Common myeloid progenitor, CD34-positive (primary cell): ENCODE data around the gene DCLK1.
A peak's percentile ranks its signal among the peaks of the same experiment; 100 is the strongest.

Source experiments
- CTCF ChIA-PET: fragments of 350-600 bp; sonication (Branson Sonifier 250); formaldehyde crosslinking; loops from one replicate; lab custom pipeline; 2021; ENCODE audit warnings: antibody characterized with exemption; lab: Charles Lee
- POLR2A ChIA-PET: fragments of 350-600 bp; sonication (Branson Sonifier 250); formaldehyde crosslinking; loops from one replicate; lab custom pipeline; 2021; ENCODE audit warnings: antibody characterized with exemption; lab: Charles Lee
- DNase-seq, 3 donors: peaks; one replicate each; pipeline versions ENCODE4 v3.0.0 to v3.0.0-alpha.2; 2013
- H3K27ac ChIP-seq, 2 experiments: 1 replicate in 1 of 2; 2 replicates in 1 of 2; pipeline ENCODE4 v1.7.0; 2013; ENCODE audit warnings: inconsistent platforms in 2 of 2, low read length in 2 of 2, mild to moderate bottlenecking in 2 of 2, low read depth in 1 of 2, moderate library complexity in 1 of 2; ENCODE audit not compliant: severe bottlenecking in 2 of 2, insufficient read depth in 1 of 2, poor library complexity in 1 of 2
- H3K27me3 ChIP-seq, 5 experiments: replicated peaks in 2 of 5; 1 replicate in 3 of 5; 2 replicates in 2 of 5; pipeline versions ENCODE4 v1.6.1 to v1.7.0; 2013; ENCODE audit warnings: low read length in 4 of 5, mild to moderate bottlenecking in 2 of 5, moderate library complexity in 2 of 5, inconsistent platforms in 1 of 5; ENCODE audit not compliant: insufficient read depth in 5 of 5, control insufficient read depth in 4 of 5
- H3K36me3 ChIP-seq, 4 experiments: 1 replicate in 2 of 4; 2 replicates in 2 of 4; pipeline versions ENCODE4 v1.6.1 to v1.7.0; 2013; ENCODE audit warnings: low read length in 3 of 4, control low read depth in 1 of 4, mild to moderate bottlenecking in 1 of 4; ENCODE audit not compliant: control insufficient read depth in 4 of 4, insufficient read depth in 4 of 4
- H3K4me1 ChIP-seq, 4 experiments: 1 replicate in 3 of 4; 2 replicates in 1 of 4; pipeline versions ENCODE4 v1.6.1 to v1.7.1; 2013; ENCODE audit warnings: low read length in 3 of 4, mild to moderate bottlenecking in 3 of 4, control low read depth in 1 of 4, inconsistent platforms in 1 of 4, moderate library complexity in 1 of 4; ENCODE audit not compliant: control insufficient read depth in 4 of 4, insufficient read depth in 4 of 4; ENCODE audit errors: control extremely low read depth in 1 of 4
- H3K4me3 ChIP-seq, 7 experiments: 1 replicate in 4 of 7; 2 replicates in 3 of 7; pipeline versions ENCODE4 v1.5.1 to v1.7.0; 2013; ENCODE audit warnings: mild to moderate bottlenecking in 7 of 7, low read length in 6 of 7, moderate library complexity in 6 of 7, inconsistent platforms in 2 of 7, low read depth in 2 of 7, control low read depth in 1 of 7; ENCODE audit not compliant: insufficient read depth in 4 of 7, control insufficient read depth in 1 of 7; ENCODE audit errors: extremely low read depth in 1 of 7
- H3K9me3 ChIP-seq, 5 experiments: 1 replicate in 4 of 5; 2 replicates in 1 of 5; pipeline versions ENCODE4 v1.6.1 to v1.7.1; 2013; ENCODE audit warnings: low read length in 4 of 5, mild to moderate bottlenecking in 2 of 5, inconsistent platforms in 1 of 5, low read depth in 1 of 5, moderate library complexity in 1 of 5; ENCODE audit not compliant: control insufficient read depth in 4 of 5, insufficient read depth in 2 of 5; ENCODE audit errors: control extremely low read depth in 1 of 5
- WGBS: methylation state at CpG from one replicate; pipeline ENCODE4 v1.1.5; 2013; ENCODE audit not compliant: insufficient coverage; 5-methylcytosine and 5-hydroxymethylcytosine counted together

DCLK1 gene

DNA sequence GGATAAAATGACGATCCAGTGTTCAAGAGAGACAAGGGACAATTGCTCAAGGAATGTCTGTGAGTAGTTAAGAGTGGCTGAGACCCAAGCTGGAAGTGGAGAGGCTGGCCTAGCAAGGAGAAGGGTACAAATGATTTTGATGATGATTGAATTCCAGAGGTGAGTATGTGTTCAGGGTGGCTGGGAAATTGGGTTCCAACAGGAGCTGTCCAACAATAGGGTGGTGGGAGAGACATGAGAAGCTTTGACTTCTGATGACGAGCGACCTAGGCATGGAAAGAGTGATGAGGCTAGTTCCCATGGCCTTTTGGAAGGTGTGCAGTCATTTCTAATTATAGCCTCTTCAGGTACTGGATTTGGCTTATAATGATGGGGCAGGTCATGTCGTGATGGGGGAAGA lies 29.1 kb upstream of the DCLK1 start:
- 100% methylated on average over 4 of the region's 4 CpGs for WGBS
- ChIA-PET POLR2A (no interaction called here), CTCF (no interaction called here)
- DNase-seq, result no peak
- Histone ChIP-seq H3K9me3 (peaks cover 0 to 1% (median 0%) of the 10 kb centered on the region in 5 experiments), H3K4me1 (no peaks in the 10 kb centered on the region), H3K27me3 (peaks cover 3 to 13% (median 4%) of the 10 kb centered on the region in 5 experiments), H3K27ac (no peak overlapping the region), H3K4me3 (no peak overlapping the region), H3K36me3 (no peaks in the 10 kb centered on the region)

DNA sequence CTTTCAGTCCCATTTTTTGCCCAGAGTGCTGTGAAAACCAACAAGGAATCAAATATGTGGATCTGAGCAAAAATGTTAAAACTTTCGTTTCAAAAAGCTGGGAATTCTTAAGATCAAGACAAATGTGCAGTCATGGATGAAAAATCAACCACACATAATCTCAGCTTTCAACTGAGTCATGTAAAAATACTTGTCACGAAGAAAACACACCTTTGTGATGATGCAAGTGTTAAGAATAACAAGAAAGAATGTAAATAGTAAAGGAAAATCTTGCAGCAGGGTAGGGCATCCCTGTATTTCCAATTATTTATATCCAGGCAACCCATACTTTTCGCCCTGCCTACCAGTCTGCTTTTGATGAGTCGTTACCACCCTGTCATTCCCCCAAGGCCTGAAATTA lies 27.4 kb upstream of the DCLK1 start:
- H3K9me3 ChIP-seq, result peaks cover 0 to 1% (median 0%) of the 10 kb centered on the region in 5 experiments
- DNase-seq, result no peak
- no peaks in the 10 kb centered on the region for H3K36me3 ChIP-seq
- ChIA-PET POLR2A (no interaction called here), CTCF (no interaction called here)
- H3K27ac ChIP-seq, result no peak overlapping the region
- no CpG with 5 or more reads among the region's 4 CpGs for WGBS
- H3K4me3 ChIP-seq, result no peak overlapping the region
- H3K27me3 ChIP-seq, result peaks cover 5 to 26% (median 11%) of the 10 kb centered on the region in 5 experiments
- H3K4me1 ChIP-seq, result peaks cover 0 to 4% (median 0%) of the 10 kb centered on the region in 4 experiments

DNA sequence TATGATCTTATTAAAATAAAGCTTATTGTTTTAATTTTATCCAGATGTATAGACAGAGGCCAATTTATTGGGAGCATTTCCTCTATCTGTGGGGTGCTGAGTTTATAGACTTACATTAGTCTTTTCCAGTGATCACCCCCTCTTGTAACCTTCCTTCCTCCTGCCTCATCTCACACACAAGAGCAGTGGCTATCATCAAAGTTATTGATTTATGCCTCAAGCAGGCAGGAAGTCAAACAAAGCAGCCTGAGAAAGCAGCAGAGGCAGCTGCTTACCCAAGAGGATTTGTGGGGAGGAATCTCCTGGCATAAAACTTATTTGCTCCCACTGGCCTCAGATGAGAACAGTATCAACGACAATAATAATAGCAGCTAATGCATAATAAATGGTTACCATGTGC lies 26.3 kb upstream of the DCLK1 start:
- Histone ChIP-seq H3K4me1 (peaks cover 0 to 4% (median 0%) of the 10 kb centered on the region in 4 experiments), H3K27me3 (peaks cover 5 to 28% (median 12%) of the 10 kb centered on the region in 5 experiments), H3K36me3 (no peaks in the 10 kb centered on the region), H3K4me3 (no peak overlapping the region), H3K9me3 (peaks cover 0 to 1% (median 0%) of the 10 kb centered on the region in 5 experiments), H3K27ac (no peak overlapping the region)
- ChIA-PET POLR2A (no interaction called here), CTCF (no interaction called here)
- WGBS, result no CpG with 5 or more reads among the region's 1 CpG
- DNase-seq, result no peak

DNA sequence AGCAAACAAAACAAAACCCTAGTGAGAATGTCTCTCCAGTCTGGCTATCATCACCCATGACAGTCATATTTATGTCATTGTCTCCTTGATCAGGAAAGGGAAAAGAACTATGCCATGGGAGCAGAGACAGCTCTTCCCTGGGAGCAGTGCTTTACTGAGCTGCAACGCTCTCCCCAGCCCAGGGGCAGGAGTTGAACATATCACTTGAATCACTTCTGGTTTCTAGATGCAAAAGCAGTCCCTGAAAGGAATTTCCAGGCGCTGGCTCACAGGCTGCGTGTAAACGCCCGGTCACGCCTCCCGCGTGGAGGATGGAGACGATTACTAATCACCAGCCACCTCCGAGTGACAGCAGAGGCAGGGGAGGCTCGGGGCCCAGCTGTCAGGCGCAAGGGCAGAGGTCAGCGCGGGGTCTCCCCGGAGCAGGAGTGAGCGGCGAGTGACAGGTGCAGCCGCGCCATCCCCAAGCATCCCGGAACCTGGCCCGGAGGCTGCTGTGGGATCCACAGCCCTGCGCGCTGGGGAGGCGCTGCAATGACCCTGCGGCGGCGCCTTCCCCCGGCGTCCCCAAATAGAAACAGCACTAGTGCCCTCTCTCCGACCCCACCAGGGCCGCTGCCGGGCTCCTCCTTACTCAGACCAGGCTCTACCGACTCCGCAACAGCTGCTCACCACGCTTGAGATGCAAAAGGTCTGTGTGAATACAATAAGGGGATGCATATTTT lies 23.5 kb upstream of the DCLK1 start:
- H3K9me3 ChIP-seq, result peaks cover 0 to 1% (median 0%) of the 10 kb centered on the region in 5 experiments
- H3K36me3 ChIP-seq, result no peaks in the 10 kb centered on the region
- ChIA-PET POLR2A (no interaction called here), CTCF (no interaction called here)
- peak overlapping the region in 2 of 7 experiments; percentile 28 to 52 for H3K4me3 ChIP-seq
- peaks cover 5 to 28% (median 12%) of the 10 kb centered on the region in 5 experiments for H3K27me3 ChIP-seq
- peaks cover 0 to 4% (median 0%) of the 10 kb centered on the region in 4 experiments for H3K4me1 ChIP-seq
- WGBS, result 11% methylated on average over 35 of the region's 35 CpGs
- H3K27ac ChIP-seq, result no peak overlapping the region
- DNase-seq, result no peak

- ChIA-PET CTCF (no interaction called here), POLR2A (no interaction called here)
- WGBS, result 86% methylated on average over 1 of the region's 1 CpG
- no peak overlapping the region for H3K27ac ChIP-seq
- H3K9me3 ChIP-seq, result peaks cover 0 to 1% (median 0%) of the 10 kb centered on the region in 5 experiments
- H3K4me3 ChIP-seq, result no peak overlapping the region
- no peaks in the 10 kb centered on the region for H3K36me3 ChIP-seq
- peaks cover 5 to 28% (median 9%) of the 10 kb centered on the region in 5 experiments for H3K27me3 ChIP-seq
- peaks cover 0 to 4% (median 0%) of the 10 kb centered on the region in 4 experiments for H3K4me1 ChIP-seq
- DNase-seq, result no peak
Measured at GRCh38 chr13:36151591-36151990, 20.4 kb upstream of the DCLK1 start.

DNA sequence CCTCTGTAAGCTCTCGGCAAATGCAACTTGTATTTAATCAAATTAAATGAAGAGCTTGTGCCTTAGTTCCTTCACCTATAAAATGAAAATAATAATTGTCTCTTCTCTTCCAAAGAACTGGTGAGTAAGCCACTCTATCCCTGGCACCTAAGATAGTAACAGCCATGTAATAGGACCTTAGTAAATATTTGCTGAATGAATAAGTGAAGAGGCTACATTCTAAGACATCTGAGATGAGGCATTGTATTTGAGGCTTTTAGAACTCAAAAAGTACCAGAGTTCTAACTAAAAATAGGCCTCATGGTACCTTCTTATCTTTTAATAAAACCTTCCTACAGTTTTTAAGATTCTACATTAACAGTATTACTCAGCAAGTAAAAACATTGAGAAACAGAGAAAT lies 17.3 kb upstream of the DCLK1 start:
- no CpG with 5 or more reads among the region's 1 CpG for WGBS
- no peak overlapping the region for H3K27ac ChIP-seq

GRCh38 chr13:36147330-36147729 lies 16.1 kb upstream of the DCLK1 start:
- ChIA-PET CTCF (no interaction called here), POLR2A (no interaction called here)
- H3K4me1 ChIP-seq, result no peaks in the 10 kb centered on the region
- H3K9me3 ChIP-seq, result peaks cover 0 to 2% (median 2%) of the 10 kb centered on the region in 5 experiments
- no peak for DNase-seq
- WGBS, result 94% methylated on average over 3 of the region's 3 CpGs
- no peaks in the 10 kb centered on the region for H3K36me3 ChIP-seq
- no peaks in the 10 kb centered on the region for H3K27me3 ChIP-seq
- no peak overlapping the region for H3K4me3 ChIP-seq
- H3K27ac ChIP-seq, result no peak overlapping the region

More for the DNA sequence above, 17.3 kb upstream of the DCLK1 start:
- Histone ChIP-seq H3K4me1 (no peaks in the 10 kb centered on the region), H3K36me3 (no peaks in the 10 kb centered on the region), H3K4me3 (no peak overlapping the region), H3K27me3 (peaks cover 0 to 3% (median 0%) of the 10 kb centered on the region in 5 experiments), H3K9me3 (peaks cover 0 to 2% (median 2%) of the 10 kb centered on the region in 5 experiments)
- DNase-seq, result no peak
- POLR2A ChIA-PET, result no interaction called here
- CTCF ChIA-PET, result no interaction called here
